H1 (cell line): ENCODE data around the gene ACKR3.

Source experiments
- ATF3 ChIP-seq: IDR thresholded peaks from 2 replicates; pipeline ENCODE4 v1.6.1; 2011; ENCODE audit warnings: low read depth, mild to moderate bottlenecking, low read length; ENCODE audit not compliant: insufficient read depth
- CTCF ChIP-seq, 3 experiments: IDR thresholded peaks; 1 replicate in 2 of 3; 2 replicates in 1 of 3; pipeline versions ENCODE4 v1.5.1 to v1.6.1; 2011; ENCODE audit warnings: low read length in 3 of 3, mild to moderate bottlenecking in 3 of 3, inconsistent platforms in 2 of 3, low read depth in 1 of 3, moderate library complexity in 1 of 3; ENCODE audit not compliant: insufficient read depth in 1 of 3; ENCODE audit errors: control extremely low read depth in 1 of 3
- EGR1 ChIP-seq: IDR thresholded peaks from 2 replicates; pipeline ENCODE4 v1.6.1; 2011; ENCODE audit warnings: low read depth, low read length, borderline replicate concordance
- PHF8 ChIP-seq: fragments of 200-600 bp; sonication (generic); conservative IDR thresholded peaks from 2 replicates; pipeline ENCODE4 v1.7.1; 2012; ENCODE audit warnings: low read depth, mild to moderate bottlenecking, inconsistent platforms, low read length, moderate library complexity
- POLR2AphosphoS5 ChIP-seq: IDR thresholded peaks from 2 replicates; pipeline ENCODE4 v1.6.1; 2011; ENCODE audit warnings: low read depth, low read length

- TF ChIP-seq CTCF (IDR thresholded peaks at IDR 0.05; ENCODE audit: control extremely low read depth in 1 of 3, insufficient read depth in 1 of 3, low read depth in 1 of 3, low read length in 3 of 3) = no peak
- TF ChIP-seq EGR1 = no peak
- no peak for TF ChIP-seq ATF3
- TF ChIP-seq PHF8 = no peak
- no peak for TF ChIP-seq POLR2AphosphoS5
Observed at GRCh38 chr2:236565212-236565611, 4.4 kb upstream of the ACKR3 start.
